Superior temporal gyrus (tissue), 1 donor: ENCODE measurements around the gene NOD2.

ENCODE experiments used
- DNase-seq: peaks from one replicate; pipeline ENCODE4 v3.0.0-alpha.2; 2016; ENCODE audit errors: extremely low spot score

The NOD2 gene

GRCh38 chr16:50742576-50743200, 49.3 kb downstream of the NOD2 start:
- no peak for DNase-seq

GRCh38 chr16:50743581-50744225, 50.3 kb downstream of the NOD2 start:
- DNase-seq: peak; percentile 54

GRCh38 chr16:50744881-50745280, 51.5 kb downstream of the NOD2 start:
- DNase-seq: no peak

- no peak for DNase-seq
Observed at GRCh38 chr16:50745940-50746339, 52.5 kb downstream of the NOD2 start.

GRCh38 chr16:50747207-50747956, 54.0 kb downstream of the NOD2 start:
- peak; percentile 73 for DNase-seq

GRCh38 chr16:50751528-50751927, 58.1 kb downstream of the NOD2 start:
- DNase-seq: no peak

GRCh38 chr16:50752471-50753235, 59.2 kb downstream of the NOD2 start:
- no peak for DNase-seq

- DNase-seq: peak; percentile 16
Observed at GRCh38 chr16:50756473-50756872, 63.1 kb downstream of the NOD2 start.

- no peak for DNase-seq
Observed at GRCh38 chr16:50761267-50761666, 67.9 kb downstream of the NOD2 start.

GRCh38 chr16:50762241-50762640, 68.8 kb downstream of the NOD2 start:
- no peak for DNase-seq

- no peak for DNase-seq
Observed at GRCh38 chr16:50763211-50763610, 69.8 kb downstream of the NOD2 start.

GRCh38 chr16:50765260-50765659, 71.9 kb downstream of the NOD2 start:
- DNase-seq: no peak

- DNase-seq: no peak
Observed at GRCh38 chr16:50765861-50766260, 72.5 kb downstream of the NOD2 start.

GRCh38 chr16:50767197-50767596, 73.8 kb downstream of the NOD2 start:
- DNase-seq: no peak

GRCh38 chr16:50771366-50771765, 78.0 kb downstream of the NOD2 start:
- no peak for DNase-seq

- no peak for DNase-seq
Observed at GRCh38 chr16:50774405-50774804, 81.0 kb downstream of the NOD2 start.

GRCh38 chr16:50774960-50775359, 81.6 kb downstream of the NOD2 start:
- DNase-seq: no peak

GRCh38 chr16:50776037-50776436, 82.6 kb downstream of the NOD2 start:
- DNase-seq: no peak

GRCh38 chr16:50778284-50779163, 85.1 kb downstream of the NOD2 start:
- DNase-seq: no peak

GRCh38 chr16:50781043-50781442, 87.6 kb downstream of the NOD2 start:
- no peak for DNase-seq

- DNase-seq: no peak
Observed at GRCh38 chr16:50781518-50781917, 88.1 kb downstream of the NOD2 start.
